Right atrium auricular region (tissue), 2 donors: ENCODE measurements around the gene CCDC191. TPM values are rescaled to one million over a fixed set of nuclear protein-coding genes. Genes with fewer than 3 reads are reported as not detected.

ENCODE experiments used
- DNase-seq: peaks from one replicate; pipeline ENCODE4 v3.0.0-alpha.2; 2019; ENCODE audit warnings: low spot score
- H3K27ac ChIP-seq, 2 donors: fragments of 200-600 bp; sonication (generic); 1 replicate in 1 of 2; 2 replicates in 1 of 2; pipeline ENCODE4 v1.5.1; 2016 to 2019
- H3K27me3 ChIP-seq, 2 donors: fragments of 200-600 bp; sonication (generic); one replicate each; pipeline versions ENCODE4 v1.5.1 to v1.6.0; 2017 to 2019
- H3K36me3 ChIP-seq: fragments of 200-600 bp; sonication (generic); one replicate; pipeline ENCODE4 v1.5.1; 2016
- H3K4me1 ChIP-seq, 2 donors: fragments of 200-600 bp; sonication (generic); one replicate each; pipeline versions ENCODE4 v1.5.1 to v1.6.0; 2017 to 2019
- H3K4me3 ChIP-seq, 2 donors: fragments of 200-600 bp; sonication (generic); 1 replicate in 1 of 2; 2 replicates in 1 of 2; pipeline ENCODE4 v1.5.1; 2017 to 2019; ENCODE audit warnings: mild to moderate bottlenecking in 1 of 2, moderate library complexity in 1 of 2
- H3K9me3 ChIP-seq, 2 donors: fragments of 200-600 bp; sonication (generic); one replicate each; pipeline ENCODE4 v1.5.1; 2019
- CTCF ChIP-seq, 2 donors: fragments of 200-600 bp; sonication (generic); IDR thresholded peaks; one replicate each; pipeline ENCODE4 v1.5.1; 2019; ENCODE audit warnings: antibody characterized with exemption in 2 of 2
- total RNA-seq, 2 donors: library from RNA; depleted of rRNA; stranded (reverse); fragments of >200 nt; gene quantifications; one replicate each; pipeline ENCODE4 v1.1.0, GENCODE V29; 2016

CCDC191 gene
- total RNA-seq, 2 donors from 2014 or later = 0.75 to 1.3 TPM

DNA sequence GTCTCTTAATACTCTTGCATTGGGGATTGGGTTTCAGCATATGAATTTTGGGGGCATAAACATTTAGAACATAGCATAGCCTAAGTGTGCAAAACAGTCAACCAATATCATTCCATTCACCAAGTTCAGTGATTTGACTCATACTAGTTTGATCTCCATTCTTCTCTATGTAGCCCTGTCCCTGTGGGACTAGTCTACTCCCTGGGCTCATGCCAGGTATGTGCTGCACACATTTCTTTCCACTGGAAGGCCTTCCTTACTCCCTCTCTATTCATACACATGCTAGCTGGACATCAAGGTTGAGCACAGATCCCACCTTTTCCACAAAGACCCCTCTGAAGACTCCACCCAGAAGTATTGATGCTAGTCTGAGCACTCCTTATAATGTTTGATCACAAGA is 103.4 kb downstream of the CCDC191 start:
- no peak overlapping the region for H3K27ac ChIP-seq
- H3K4me3 ChIP-seq = no peak overlapping the region
- peaks cover 0 to 10% of the 10 kb centered on the region in 2 donors for H3K4me1 ChIP-seq
- TF ChIP-seq CTCF (IDR thresholded peaks at IDR 0.05) = no peak
- no peaks in the 10 kb centered on the region for H3K9me3 ChIP-seq
- no peaks in the 10 kb centered on the region for H3K27me3 ChIP-seq
- no peak for DNase-seq
- no peaks in the 10 kb centered on the region for H3K36me3 ChIP-seq

GRCh38 chr3:113948015-113948917 is 108.1 kb downstream of the CCDC191 start:
- TF ChIP-seq CTCF (IDR thresholded peaks at IDR 0.05) = no peak
- DNase-seq = no peak
- H3K4me3 ChIP-seq = peak overlapping the region; percentile 69 to 71
- H3K27ac ChIP-seq = peak overlapping the region in 1 of 2 donors; percentile 1
- H3K36me3 ChIP-seq = no peaks in the 10 kb centered on the region
- no peaks in the 10 kb centered on the region for H3K9me3 ChIP-seq
- no peaks in the 10 kb centered on the region for H3K27me3 ChIP-seq
- H3K4me1 ChIP-seq = peaks cover 0 to 10% of the 10 kb centered on the region in 2 donors

GRCh38 chr3:113947372-113948014 is 108.8 kb downstream of the CCDC191 start, which contains the start of gene ZDHHC23:
ZDHHC23 (plus strand) TSS chr3:113948013; CDS start chr3:113948803, 790 bp downstream.
- no peak for DNase-seq
- H3K27me3 ChIP-seq = no peaks in the 10 kb centered on the region
- H3K36me3 ChIP-seq = no peaks in the 10 kb centered on the region
- peaks cover 0 to 10% of the 10 kb centered on the region in 2 donors for H3K4me1 ChIP-seq
- no peaks in the 10 kb centered on the region for H3K9me3 ChIP-seq
- peak within 1 kb of the TSS; percentile 69 to 71 for H3K4me3 ChIP-seq
- H3K27ac ChIP-seq = peak within 1 kb of the TSS; percentile 1 to 43
- no peak for TF ChIP-seq CTCF (IDR thresholded peaks at IDR 0.05)

- H3K4me3 ChIP-seq = peak overlapping the region; percentile 69 to 71
- no peak for TF ChIP-seq CTCF (IDR thresholded peaks at IDR 0.05)
- no peaks in the 10 kb centered on the region for H3K27me3 ChIP-seq
- DNase-seq = no peak
- no peaks in the 10 kb centered on the region for H3K36me3 ChIP-seq
- peak overlapping the region in 1 of 2 donors; percentile 43 for H3K27ac ChIP-seq
- no peaks in the 10 kb centered on the region for H3K9me3 ChIP-seq
- peaks cover 0 to 10% of the 10 kb centered on the region in 2 donors for H3K4me1 ChIP-seq
Observed at GRCh38 chr3:113946831-113947230, 109.5 kb downstream of the CCDC191 start.

DNA sequence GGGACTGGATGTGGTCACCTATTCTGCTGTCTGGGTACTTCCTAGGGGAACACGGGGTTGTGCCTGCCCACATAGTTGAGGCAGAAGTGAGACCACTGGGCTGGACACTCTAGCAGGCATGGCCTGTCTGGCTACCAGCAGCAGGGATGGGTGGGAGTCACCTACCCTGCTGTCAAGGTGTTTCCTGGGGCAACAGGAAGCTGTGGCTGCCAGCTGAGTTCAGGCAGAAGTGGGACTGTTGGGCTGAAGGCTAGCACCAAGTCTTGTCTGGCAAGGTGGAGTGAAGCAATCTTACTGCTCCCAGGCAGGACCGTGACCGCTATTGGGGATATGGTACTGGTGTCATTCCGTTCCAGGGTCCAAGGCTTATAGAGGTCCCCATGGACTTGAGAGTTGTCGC is 128.8 kb downstream of the CCDC191 start:
- Histone ChIP-seq H3K36me3 (no peaks in the 10 kb centered on the region), H3K9me3 (peaks cover 0 to 26% of the 10 kb centered on the region in 2 donors), H3K4me3 (no peak overlapping the region), H3K4me1 (no peaks in the 10 kb centered on the region), H3K27ac (no peak overlapping the region), H3K27me3 (no peaks in the 10 kb centered on the region)
- no peak for TF ChIP-seq CTCF (IDR thresholded peaks at IDR 0.05)
- no peak for DNase-seq
